Measurements from ENCODE around the gene CFH. TPM values are rescaled to one million over a fixed set of nuclear protein-coding genes. Genes with fewer than 3 reads are reported as not detected.

CFH gene
- polyA plus RNA-seq, 3 donors: 0.03 to 1.1 (median 0.36) TPM

DNA sequence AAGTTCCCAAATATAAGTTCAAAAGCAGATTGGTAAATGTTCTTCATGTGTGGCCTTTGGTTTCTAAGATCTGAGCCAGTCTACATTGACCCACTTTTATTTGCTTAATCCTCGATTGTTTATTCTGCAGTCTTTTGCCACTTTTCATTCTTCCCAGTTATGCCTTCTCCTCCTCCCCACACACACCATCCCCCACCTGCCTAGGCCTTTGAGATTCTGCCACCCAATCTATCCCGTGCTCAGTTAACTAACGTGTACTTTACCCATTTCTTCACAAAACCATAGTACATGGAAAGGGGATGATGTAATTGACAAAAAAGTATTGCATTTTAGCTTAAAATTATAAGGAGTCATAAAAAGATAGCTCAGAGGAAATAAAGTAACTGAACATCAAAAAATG, 3.7 kb downstream of the CFH start:
- no peaks in the 10 kb centered on the region for H4K20me1 ChIP-seq (ENCODE audit: insufficient read depth, low read length)
- Mint-ChIP-seq H3K36me3 (no peaks in the 10 kb centered on the region), H3K27ac (no peak overlapping the region), H3K4me3 (no peak overlapping the region), H3K9me3 (no peaks in the 10 kb centered on the region), H3K4me1 (peaks cover 15% of the 10 kb centered on the region), H3K27me3 (ENCODE audit: low read depth in 3 of 3) (no peaks in the 10 kb centered on the region)
- no peaks in the 10 kb centered on the region for H3K9me3 ChIP-seq (replicated peaks in 1 of 2; ENCODE audit: control insufficient read depth in 1 of 2, insufficient read depth in 1 of 2, low read length in 2 of 2)
- H3K27me3 ChIP-seq (ENCODE audit: control insufficient read depth in 2 of 2, insufficient read depth in 2 of 2, low read length in 2 of 2): no peaks in the 10 kb centered on the region
- H3K4me3 ChIP-seq (replicated peaks in 1 of 3; ENCODE audit: low read depth in 2 of 3, low read length in 3 of 3): no peak overlapping the region
- H3K4me2 ChIP-seq (replicated peaks; ENCODE audit: extremely low read depth, low read length, poor library complexity, severe bottlenecking): no peak overlapping the region
- H3K4me1 ChIP-seq (ENCODE audit: control insufficient read depth in 1 of 2, insufficient read depth in 2 of 2, low read length in 2 of 2): peaks cover 4 to 6% of the 10 kb centered on the region in 2 donors
- no peaks in the 10 kb centered on the region for H3K36me3 ChIP-seq (replicated peaks in 1 of 2; ENCODE audit: control insufficient read depth in 1 of 2, insufficient read depth in 2 of 2, low read length in 2 of 2)
- intact Hi-C loops (cut with micrococcal nuclease): loop anchor here in 1 of 2 donors (5.0 kb wide), 1 partner anchor 508 kb away; no protein-coding TSS in a partner anchor
- WGBS (ENCODE audit: insufficient coverage): 100% methylated on average over 1 of the region's 3 CpGs
- TF ChIP-seq, protein P1, sequence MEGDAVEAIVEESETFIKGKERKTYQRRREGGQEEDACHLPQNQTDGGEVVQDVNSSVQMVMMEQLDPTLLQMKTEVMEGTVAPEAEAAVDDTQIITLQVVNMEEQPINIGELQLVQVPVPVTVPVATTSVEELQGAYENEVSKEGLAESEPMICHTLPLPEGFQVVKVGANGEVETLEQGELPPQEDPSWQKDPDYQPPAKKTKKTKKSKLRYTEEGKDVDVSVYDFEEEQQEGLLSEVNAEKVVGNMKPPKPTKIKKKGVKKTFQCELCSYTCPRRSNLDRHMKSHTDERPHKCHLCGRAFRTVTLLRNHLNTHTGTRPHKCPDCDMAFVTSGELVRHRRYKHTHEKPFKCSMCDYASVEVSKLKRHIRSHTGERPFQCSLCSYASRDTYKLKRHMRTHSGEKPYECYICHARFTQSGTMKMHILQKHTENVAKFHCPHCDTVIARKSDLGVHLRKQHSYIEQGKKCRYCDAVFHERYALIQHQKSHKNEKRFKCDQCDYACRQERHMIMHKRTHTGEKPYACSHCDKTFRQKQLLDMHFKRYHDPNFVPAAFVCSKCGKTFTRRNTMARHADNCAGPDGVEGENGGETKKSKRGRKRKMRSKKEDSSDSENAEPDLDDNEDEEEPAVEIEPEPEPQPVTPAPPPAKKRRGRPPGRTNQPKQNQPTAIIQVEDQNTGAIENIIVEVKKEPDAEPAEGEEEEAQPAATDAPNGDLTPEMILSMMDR (IDR thresholded peaks at IDR 0.05): no peak
- no peak overlapping the region for H3K9ac ChIP-seq (ENCODE audit: insufficient read depth, low read length, poor library complexity, severe bottlenecking)
- no peak overlapping the region for H3K27ac ChIP-seq (ENCODE audit: low read depth in 1 of 2, low read length in 2 of 2)
- no peak for DNase-seq
- no peaks in the 10 kb centered on the region for H3K79me2 ChIP-seq (ENCODE audit: insufficient read depth, low read length)
- H2AFZ ChIP-seq (ENCODE audit: insufficient read depth, low read depth, low read length, poor library complexity, severe bottlenecking): no peak overlapping the region

GRCh38 chr1:196659471-196659870, 7.6 kb downstream of the CFH start:
- Mint-ChIP-seq H3K27me3 (ENCODE audit: low read depth in 3 of 3) (peaks cover 0 to 1% (median 0%) of the 10 kb centered on the region in 3 donors), H3K9me3 (no peaks in the 10 kb centered on the region), H3K36me3 (no peaks in the 10 kb centered on the region), H3K27ac (no peak overlapping the region), H3K4me3 (no peak overlapping the region), H3K4me1 (peaks cover 5% of the 10 kb centered on the region)
- no peak for DNase-seq
- Histone ChIP-seq H3K27ac (ENCODE audit: low read depth in 1 of 2, low read length in 2 of 2) (no peak overlapping the region), H3K9ac (ENCODE audit: insufficient read depth, low read length, poor library complexity, severe bottlenecking) (no peak overlapping the region), H3K4me1 (ENCODE audit: control insufficient read depth in 1 of 2, insufficient read depth in 2 of 2, low read length in 2 of 2) (no peaks in the 10 kb centered on the region), H3K4me3 (replicated peaks in 1 of 3; ENCODE audit: low read depth in 2 of 3, low read length in 3 of 3) (no peak overlapping the region), H4K20me1 (ENCODE audit: insufficient read depth, low read length) (no peaks in the 10 kb centered on the region), H3K27me3 (ENCODE audit: control insufficient read depth in 2 of 2, insufficient read depth in 2 of 2, low read length in 2 of 2) (no peaks in the 10 kb centered on the region), H3K9me3 (replicated peaks in 1 of 2; ENCODE audit: control insufficient read depth in 1 of 2, insufficient read depth in 1 of 2, low read length in 2 of 2) (no peaks in the 10 kb centered on the region), H2AFZ (ENCODE audit: insufficient read depth, low read depth, low read length, poor library complexity, severe bottlenecking) (no peak overlapping the region), H3K36me3 (replicated peaks in 1 of 2; ENCODE audit: control insufficient read depth in 1 of 2, insufficient read depth in 2 of 2, low read length in 2 of 2) (no peaks in the 10 kb centered on the region), H3K79me2 (ENCODE audit: insufficient read depth, low read length) (no peaks in the 10 kb centered on the region), H3K4me2 (replicated peaks; ENCODE audit: extremely low read depth, low read length, poor library complexity, severe bottlenecking) (no peak overlapping the region)
- TF ChIP-seq, protein P1 (IDR thresholded peaks at IDR 0.05): no peak
- intact Hi-C loops (cut with micrococcal nuclease): loop anchor here in 1 of 2 donors (5.0 kb wide), 1 partner anchor 512 kb away; no protein-coding TSS in a partner anchor
- 75% methylated on average over 1 of the region's 1 CpG for WGBS (ENCODE audit: insufficient coverage)

All from CD14-positive monocyte (primary cell).